GM19395 (cell line): ENCODE data around the gene HACD4.
"Not testable (repeated sequence)": the region's sequence is repeated elsewhere in the genome, so short reads cannot be mapped to it uniquely, and the experiment has no call there.

ENCODE experiments used
- ATAC-seq: cut with Tn5 transposase; IDR thresholded peaks from one replicate; pipeline ENCODE4 v1.9.1; 2021; ENCODE audit warnings: mild to moderate bottlenecking, moderate library complexity; ENCODE audit not compliant: unreplicated experiment

Gene HACD4

GRCh38 chr9:21016701-21017491 lies 14.5 kb downstream of the HACD4 start:
- ATAC-seq = no peak

GRCh38 chr9:21015995-21016394 lies 15.4 kb downstream of the HACD4 start:
- ATAC-seq = peak; percentile 68

GRCh38 chr9:21015129-21015815 lies 16.2 kb downstream of the HACD4 start:
- ATAC-seq = no peak

- no peak for ATAC-seq
Observed at GRCh38 chr9:21002040-21002439, 29.4 kb downstream of the HACD4 start.

GRCh38 chr9:21001581-21001980 lies 29.9 kb downstream of the HACD4 start:
- ATAC-seq = no peak

GRCh38 chr9:20997503-20998076 lies 33.9 kb downstream of the HACD4 start:
- ATAC-seq = peak; percentile 92

- ATAC-seq = no peak
Observed at GRCh38 chr9:20996809-20997208, 34.6 kb downstream of the HACD4 start.

- ATAC-seq = no peak
Observed at GRCh38 chr9:20995616-20996015, 35.8 kb downstream of the HACD4 start.

GRCh38 chr9:20994486-20994885 lies 37.0 kb downstream of the HACD4 start:
- no peak for ATAC-seq

GRCh38 chr9:20990867-20991266 lies 40.6 kb downstream of the HACD4 start:
- no peak for ATAC-seq

- no peak for ATAC-seq
Observed at GRCh38 chr9:20989923-20990341, 41.5 kb downstream of the HACD4 start.

- ATAC-seq = no peak
Observed at GRCh38 chr9:20988671-20989315, 42.6 kb downstream of the HACD4 start.

- ATAC-seq = no peak
Observed at GRCh38 chr9:20988061-20988460, 43.4 kb downstream of the HACD4 start.

GRCh38 chr9:20987521-20987920 lies 43.9 kb downstream of the HACD4 start:
- ATAC-seq = no peak

- ATAC-seq = no peak
Observed at GRCh38 chr9:20985851-20986600, 45.4 kb downstream of the HACD4 start.

GRCh38 chr9:20984506-20984905 lies 46.9 kb downstream of the HACD4 start:
- ATAC-seq = no peak

- no peak for ATAC-seq
Observed at GRCh38 chr9:20981486-20981885, 50.0 kb downstream of the HACD4 start.

GRCh38 chr9:20980832-20981455 lies 50.5 kb downstream of the HACD4 start:
- ATAC-seq = peak; percentile 85

- no peak for ATAC-seq
Observed at GRCh38 chr9:20978249-20978648, 53.2 kb downstream of the HACD4 start.

- not testable (repeated sequence) for ATAC-seq
Observed at GRCh38 chr9:20974191-20974938, 57.1 kb downstream of the HACD4 start.
